ENCODE measurements around the gene LRP1.

LRP1 gene

DNA sequence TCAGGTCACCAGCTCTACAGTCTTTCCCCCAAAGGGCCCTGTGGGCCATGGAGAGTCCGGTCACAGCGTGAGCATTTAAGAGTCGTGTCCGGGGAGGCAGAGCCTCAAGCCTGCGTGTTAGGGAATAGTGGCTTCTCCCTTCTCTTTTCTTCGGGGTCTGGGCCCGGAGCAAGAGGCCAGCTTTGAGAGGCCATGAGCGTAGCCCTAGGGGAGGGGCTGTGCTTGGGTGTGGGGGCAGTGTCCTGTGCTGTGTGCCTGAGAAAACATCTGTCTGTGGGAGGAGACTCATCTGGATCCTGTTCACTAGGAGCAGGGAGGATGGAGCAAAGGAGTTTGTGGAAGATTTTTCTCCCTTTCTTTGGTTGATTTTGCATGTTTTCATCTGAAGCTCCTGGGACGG, 13.8 kb downstream of the LRP1 start:
- TF ChIP-seq ZFX (IDR thresholded peaks at IDR 0.05; ENCODE audit: borderline replicate concordance), result no peak
- TF ChIP-seq, protein P1, sequence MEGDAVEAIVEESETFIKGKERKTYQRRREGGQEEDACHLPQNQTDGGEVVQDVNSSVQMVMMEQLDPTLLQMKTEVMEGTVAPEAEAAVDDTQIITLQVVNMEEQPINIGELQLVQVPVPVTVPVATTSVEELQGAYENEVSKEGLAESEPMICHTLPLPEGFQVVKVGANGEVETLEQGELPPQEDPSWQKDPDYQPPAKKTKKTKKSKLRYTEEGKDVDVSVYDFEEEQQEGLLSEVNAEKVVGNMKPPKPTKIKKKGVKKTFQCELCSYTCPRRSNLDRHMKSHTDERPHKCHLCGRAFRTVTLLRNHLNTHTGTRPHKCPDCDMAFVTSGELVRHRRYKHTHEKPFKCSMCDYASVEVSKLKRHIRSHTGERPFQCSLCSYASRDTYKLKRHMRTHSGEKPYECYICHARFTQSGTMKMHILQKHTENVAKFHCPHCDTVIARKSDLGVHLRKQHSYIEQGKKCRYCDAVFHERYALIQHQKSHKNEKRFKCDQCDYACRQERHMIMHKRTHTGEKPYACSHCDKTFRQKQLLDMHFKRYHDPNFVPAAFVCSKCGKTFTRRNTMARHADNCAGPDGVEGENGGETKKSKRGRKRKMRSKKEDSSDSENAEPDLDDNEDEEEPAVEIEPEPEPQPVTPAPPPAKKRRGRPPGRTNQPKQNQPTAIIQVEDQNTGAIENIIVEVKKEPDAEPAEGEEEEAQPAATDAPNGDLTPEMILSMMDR (IDR thresholded peaks at IDR 0.05), result no peak
- no peak overlapping the region for H3K27ac ChIP-seq

DNA sequence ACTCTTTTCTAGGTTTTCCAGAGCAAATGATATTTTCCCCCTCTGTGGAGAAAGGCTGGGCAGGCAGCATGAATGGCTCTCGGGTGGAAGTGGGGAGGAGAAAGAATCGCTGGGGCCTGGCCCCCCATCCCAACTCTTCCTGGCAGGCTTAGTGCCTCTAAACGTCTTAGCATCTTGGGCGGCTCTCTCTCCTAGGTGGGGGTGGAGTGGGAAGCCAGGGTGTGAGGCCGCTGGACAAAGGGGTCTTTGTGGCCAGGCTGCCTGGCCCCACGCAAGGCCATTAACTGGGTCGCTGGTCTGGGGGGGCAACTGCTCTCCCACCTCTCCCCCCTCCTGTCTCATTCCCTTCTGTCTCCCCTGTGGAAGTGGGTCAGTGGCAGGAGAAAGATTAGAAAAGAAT, 14.4 kb downstream of the LRP1 start:
- H3K27ac ChIP-seq, result no peak overlapping the region
- TF ChIP-seq ZFX (IDR thresholded peaks at IDR 0.05; ENCODE audit: borderline replicate concordance), result no peak
- TF ChIP-seq, protein P1 (IDR thresholded peaks at IDR 0.05), result no peak

DNA sequence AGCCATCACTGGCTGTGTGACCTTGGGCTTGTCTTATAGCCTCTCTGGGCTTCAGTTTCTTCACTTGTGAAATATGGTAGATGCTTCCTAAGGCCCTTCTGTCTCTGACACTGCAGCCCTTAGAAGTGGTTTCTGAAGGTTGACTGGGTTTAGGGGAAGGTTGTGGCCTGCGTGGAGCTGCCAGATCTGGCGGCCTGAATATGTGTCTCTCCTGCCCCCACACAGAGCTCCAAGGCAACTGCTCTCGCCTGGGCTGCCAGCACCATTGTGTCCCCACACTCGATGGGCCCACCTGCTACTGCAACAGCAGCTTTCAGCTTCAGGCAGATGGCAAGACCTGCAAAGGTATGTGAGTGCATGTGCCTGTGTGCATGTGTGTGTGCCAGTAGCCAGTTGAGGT, 15.2 kb downstream of the LRP1 start:
- TF ChIP-seq, protein P1 (IDR thresholded peaks at IDR 0.05), result no peak
- no peak for TF ChIP-seq ZFX (IDR thresholded peaks at IDR 0.05; ENCODE audit: borderline replicate concordance)
- H3K27ac ChIP-seq, result no peak overlapping the region

DNA sequence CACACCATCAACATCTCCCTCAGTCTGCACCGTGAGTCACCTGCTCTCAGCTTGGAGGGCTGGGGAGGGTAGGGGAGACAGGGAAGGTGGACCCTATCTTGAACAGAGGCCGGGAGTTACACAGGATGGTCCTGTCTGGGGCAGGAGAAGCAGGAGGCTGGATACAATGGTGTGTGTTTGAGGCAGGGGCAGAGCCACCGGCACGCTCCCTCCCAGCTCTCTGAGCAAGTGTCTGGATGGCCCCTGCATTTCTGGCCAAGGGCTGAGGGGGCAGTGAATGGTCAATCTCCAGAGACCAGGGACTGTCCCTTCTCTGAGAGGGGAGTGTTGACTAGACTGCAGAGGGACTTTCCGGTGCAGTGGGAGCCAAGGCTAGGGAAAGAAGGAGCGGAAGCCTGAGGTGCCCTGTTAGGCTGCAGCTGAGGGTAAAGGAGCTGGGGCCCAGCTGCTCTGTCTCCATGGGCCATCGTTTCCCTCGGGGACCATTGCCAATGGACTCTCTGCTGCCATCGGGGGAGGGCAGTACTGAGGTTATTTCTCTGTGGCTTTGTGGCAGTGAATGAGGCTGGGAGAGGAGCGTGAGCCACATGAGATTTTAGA, 17.3 kb downstream of the LRP1 start:
- TF ChIP-seq, protein P1 (IDR thresholded peaks at IDR 0.05), result no peak
- TF ChIP-seq ZFX (IDR thresholded peaks at IDR 0.05; ENCODE audit: borderline replicate concordance), result no peak
- no peak overlapping the region for H3K27ac ChIP-seq

DNA sequence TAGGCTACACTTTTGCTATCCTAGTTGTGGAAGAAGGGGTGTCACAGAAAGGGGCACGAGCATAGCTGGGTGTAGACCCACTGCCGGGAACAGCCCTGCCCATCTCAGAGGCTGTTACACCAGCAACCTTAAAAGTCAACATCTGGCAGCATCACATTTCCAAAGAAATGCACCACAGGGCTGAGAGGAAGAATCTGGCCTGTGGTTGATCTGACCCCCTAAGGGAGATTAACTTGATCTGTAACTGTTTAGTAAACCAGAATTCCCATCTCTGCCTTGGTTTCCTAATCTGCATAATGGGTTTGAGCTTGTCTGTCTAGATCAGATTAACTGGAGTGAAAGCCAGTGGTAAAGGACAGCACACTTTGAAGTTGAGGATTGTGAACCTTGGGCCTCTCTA, 17.8 kb downstream of the LRP1 start:
- no peak overlapping the region for H3K27ac ChIP-seq
- TF ChIP-seq ZFX (IDR thresholded peaks at IDR 0.05; ENCODE audit: borderline replicate concordance), result no peak
- TF ChIP-seq, protein P1 (IDR thresholded peaks at IDR 0.05), result no peak

DNA sequence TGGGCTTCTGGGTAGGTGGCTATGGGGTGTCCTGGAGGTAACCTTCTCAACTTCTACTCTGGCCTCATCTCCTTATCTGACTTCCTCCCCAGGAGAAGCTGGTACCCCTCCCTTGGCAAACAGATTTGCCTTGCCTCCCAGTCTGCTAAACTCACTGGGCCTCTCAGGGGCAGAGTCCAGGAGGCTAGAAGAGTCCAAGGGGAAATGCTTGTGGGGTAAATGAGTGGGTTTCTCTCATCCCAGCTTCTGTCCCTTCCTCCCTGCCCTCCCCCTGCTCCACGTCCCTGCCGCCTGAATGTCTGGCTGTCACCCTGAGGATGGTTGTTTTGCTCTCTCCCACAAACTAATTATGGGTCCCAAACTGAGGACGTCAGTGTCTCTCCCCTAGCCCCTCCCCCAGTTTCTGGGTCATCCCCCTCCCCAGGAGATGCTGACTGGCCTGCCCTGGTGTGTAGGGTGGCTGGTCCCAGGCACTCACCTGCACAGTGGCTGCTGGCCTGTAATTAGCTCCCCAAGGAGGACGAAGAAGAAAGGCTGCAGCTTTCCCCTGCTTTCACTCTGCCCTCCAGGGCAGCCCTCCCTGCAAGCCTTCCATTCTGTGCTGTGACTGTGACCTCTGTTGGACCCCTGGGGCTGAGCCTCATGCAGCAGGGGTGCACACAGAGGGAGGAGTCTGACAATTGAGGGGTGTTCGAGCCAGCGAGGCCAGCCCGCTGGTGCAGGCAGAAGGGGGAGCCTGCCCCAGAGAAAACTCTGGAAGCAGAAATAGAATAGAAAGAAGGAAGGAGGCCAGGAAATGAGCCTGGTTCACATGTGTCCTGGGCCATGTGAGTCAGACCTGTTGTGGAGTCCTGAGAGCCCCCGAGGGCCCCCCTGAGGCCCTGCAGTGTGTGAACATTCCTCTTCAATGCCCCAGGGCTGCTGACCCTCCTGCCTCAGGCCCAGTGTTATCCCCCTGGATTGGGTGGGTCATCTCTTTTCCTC, 19.0 kb downstream of the LRP1 start, which contains the start of gene LRP1-AS:
LRP1-AS (minus strand) TSS at position 659 of the 984 bp plus-strand sequence.
- TF ChIP-seq, protein P1 (IDR thresholded peaks at IDR 0.05), result no peak
- no peak for TF ChIP-seq ZFX (IDR thresholded peaks at IDR 0.05; ENCODE audit: borderline replicate concordance)
- no peak within 1 kb of the TSS for H3K27ac ChIP-seq

All from 22Rv1 (cell line).